GM19452 (cell line): Measurements from ENCODE around the gene ANKRD1.

Experiments used
- ATAC-seq: cut with Tn5 transposase; IDR thresholded peaks from one replicate; pipeline ENCODE4 v1.9.1; 2021; ENCODE audit not compliant: unreplicated experiment

Gene ANKRD1

GRCh38 chr10:90862908-90863514, 57.9 kb downstream of the ANKRD1 start:
- no peak for ATAC-seq
